Liver (tissue), 9 donors: Measurements from ENCODE around the gene ECHDC3. TPM values are rescaled to one million over a fixed set of nuclear protein-coding genes. Genes with fewer than 3 reads are reported as not detected.

Source experiments
- DNase-seq: peaks from one replicate; pipeline ENCODE4 v3.0.0-alpha.2; 2017; ENCODE audit warnings: low spot score
- H3K27ac ChIP-seq, 2 donors: one replicate each; pipeline ENCODE4 v1.7.0; 2013; ENCODE audit warnings: inconsistent platforms in 2 of 2, low read length in 2 of 2, control low read depth in 1 of 2, low read depth in 1 of 2, mild to moderate bottlenecking in 1 of 2
- H3K27me3 ChIP-seq, 4 donors: one replicate each; pipeline versions ENCODE4 v1.6.1 to v1.7.0; 2013; ENCODE audit warnings: low read length in 3 of 4, inconsistent platforms in 1 of 4, mild to moderate bottlenecking in 1 of 4, moderate library complexity in 1 of 4; ENCODE audit not compliant: control insufficient read depth in 4 of 4, insufficient read depth in 4 of 4
- H3K36me3 ChIP-seq, 4 donors: one replicate each; pipeline versions ENCODE4 v1.6.1 to v1.7.0; 2013; ENCODE audit warnings: low read length in 3 of 4, mild to moderate bottlenecking in 3 of 4, low read depth in 1 of 4, moderate library complexity in 1 of 4; ENCODE audit not compliant: control insufficient read depth in 4 of 4, insufficient read depth in 3 of 4
- H3K4me1 ChIP-seq, 4 donors: one replicate each; pipeline versions ENCODE4 v1.6.1 to v1.7.0; 2013; ENCODE audit warnings: low read length in 3 of 4, mild to moderate bottlenecking in 3 of 4, moderate library complexity in 1 of 4; ENCODE audit not compliant: control insufficient read depth in 4 of 4, insufficient read depth in 4 of 4
- H3K4me3 ChIP-seq, 3 donors: one replicate each; pipeline versions ENCODE4 v1.6.1 to v1.7.0; 2013; ENCODE audit warnings: low read length in 3 of 3, control low read depth in 1 of 3, low read depth in 1 of 3, mild to moderate bottlenecking in 1 of 3
- H3K9ac ChIP-seq, 2 donors: one replicate each; pipeline ENCODE4 v1.7.0; 2013; ENCODE audit warnings: low read length in 2 of 2, mild to moderate bottlenecking in 2 of 2, moderate library complexity in 2 of 2, control low read depth in 1 of 2, low read depth in 1 of 2
- H3K9me3 ChIP-seq, 4 donors: one replicate each; pipeline versions ENCODE4 v1.6.1 to v1.7.0; 2013; ENCODE audit warnings: low read length in 3 of 4; ENCODE audit not compliant: control insufficient read depth in 4 of 4
- ATF3 ChIP-seq: IDR thresholded peaks from 2 replicates; pipeline ENCODE4 v1.6.1; 2016; ENCODE audit warnings: antibody characterized with exemption
- CTCF ChIP-seq: fragments of 150-350 bp; IDR thresholded peaks from 2 replicates; pipeline ENCODE4 v1.5.1; 2017; ENCODE audit warnings: improper control_type of control experiment, low read depth, low read length; ENCODE audit not compliant: missing input control
- EGR1 ChIP-seq, 2 donors: IDR thresholded peaks; 2 replicates each; pipeline ENCODE4 v1.6.1; 2016 to 2018; ENCODE audit warnings: antibody characterized with exemption in 2 of 2, low read depth in 2 of 2
- FOXA1 ChIP-seq: IDR thresholded peaks from 2 replicates; pipeline ENCODE4 v1.6.1; 2016; ENCODE audit warnings: antibody characterized with exemption
- FOXA2 ChIP-seq: IDR thresholded peaks from 2 replicates; pipeline ENCODE4 v1.6.1; 2016; ENCODE audit warnings: antibody characterized with exemption
- GABPA ChIP-seq, 2 donors: IDR thresholded peaks in 1 of 2; conservative IDR thresholded peaks in 1 of 2; 2 replicates each; pipeline ENCODE4 v1.6.1; 2016; ENCODE audit warnings: antibody characterized with exemption in 2 of 2, mild to moderate bottlenecking in 1 of 2, moderate library complexity in 1 of 2
- HNF4A ChIP-seq, 2 donors: conservative IDR thresholded peaks; 2 replicates each; pipeline ENCODE4 v1.6.1; 2016; ENCODE audit warnings: antibody characterized with exemption in 2 of 2, mild to moderate bottlenecking in 2 of 2
- HNF4G ChIP-seq: IDR thresholded peaks from 2 replicates; pipeline ENCODE4 v1.6.1; 2016; ENCODE audit warnings: antibody characterized with exemption
- JUND ChIP-seq, 2 donors: IDR thresholded peaks; 2 replicates each; pipeline ENCODE4 v1.6.1; 2016; ENCODE audit warnings: antibody characterized with exemption in 2 of 2
- MAX ChIP-seq: IDR thresholded peaks from 2 replicates; pipeline ENCODE4 v1.6.1; 2016; ENCODE audit warnings: antibody characterized with exemption
- NR2F2 ChIP-seq: IDR thresholded peaks from 2 replicates; pipeline ENCODE4 v1.6.1; 2016; ENCODE audit warnings: antibody characterized with exemption
- RAD21 ChIP-seq, 2 donors: IDR thresholded peaks; 2 replicates each; pipeline ENCODE4 v1.6.1; 2016; ENCODE audit warnings: antibody characterized with exemption in 2 of 2, mild to moderate bottlenecking in 2 of 2
- REST ChIP-seq: IDR thresholded peaks from 2 replicates; pipeline ENCODE4 v1.6.1; 2016; ENCODE audit warnings: antibody characterized with exemption, mild to moderate bottlenecking
- RXRA ChIP-seq, 2 donors: IDR thresholded peaks; 2 replicates each; pipeline ENCODE4 v1.6.1; 2017 to 2018; ENCODE audit warnings: antibody characterized with exemption in 2 of 2, mild to moderate bottlenecking in 1 of 2
- SP1 ChIP-seq: IDR thresholded peaks from 2 replicates; pipeline ENCODE4 v1.6.1; 2018; ENCODE audit warnings: antibody characterized with exemption, mild to moderate bottlenecking
- TAF1 ChIP-seq: conservative IDR thresholded peaks from 2 replicates; pipeline ENCODE4 v1.6.1; 2016; ENCODE audit warnings: antibody characterized with exemption, mild to moderate bottlenecking
- YY1 ChIP-seq: IDR thresholded peaks from 2 replicates; pipeline ENCODE4 v1.6.1; 2016; ENCODE audit warnings: antibody characterized with exemption, mild to moderate bottlenecking
- ZBTB33 ChIP-seq: IDR thresholded peaks from 2 replicates; pipeline ENCODE4 v1.6.1; 2016; ENCODE audit warnings: antibody characterized with exemption
- WGBS: extraction: QIAGEN DNeasy Blood & Tissue Kit; methylation state at CpG from one replicate; pipeline ENCODE4 v1.1.7; 2013; 5-methylcytosine and 5-hydroxymethylcytosine counted together
- polyA plus RNA-seq, 2 donors: library from polyadenylated mRNA; stranded (reverse) in 1 of 2; unstranded in 1 of 2; fragments of 200-250 nt in 1 of 2; fragments of >200 nt in 1 of 2; fragmentation: Nextera tagmentation in 1 of 2; extraction: Ambion mirVana in 1 of 2; gene quantifications; one replicate each; pipeline versions ENCODE4 v1.2.1 to v1.2.3, GENCODE V29; 2013 to 2015
- total RNA-seq, 2 donors: library from RNA; depleted of rRNA; stranded (reverse); fragments of >200 nt; gene quantifications; one replicate each; pipeline ENCODE4 v1.2.3, GENCODE V29; 2014
- donor health status: healthy.
- donor health status: healthy.
- donor health status: healthy.
- donor health status: healthy.
- donor health status: healthy.

ECHDC3 gene
- total and polyA plus RNA-seq, 4 donors: 6.1 to 144 (median 97.3) TPM

- H3K9ac ChIP-seq: no peak overlapping the region
- H3K4me3 ChIP-seq: no peak overlapping the region
- 41% methylated on average over 14 of the region's 14 CpGs for WGBS
- DNase-seq: peak; percentile 63
- TF ChIP-seq FOXA1: no peak
- TF ChIP-seq TAF1: no peak
- peak; percentile 98 to 99 for TF ChIP-seq HNF4A (conservative IDR thresholded peaks at IDR 0.05)
- TF ChIP-seq JUND (IDR thresholded peaks at IDR 0.05): peak; percentile 65 to 87
- TF ChIP-seq RAD21 (IDR thresholded peaks at IDR 0.05): peak; percentile 44 to 71
- TF ChIP-seq HNF4G: peak; percentile 91
- TF ChIP-seq CTCF: no peak
- peak; percentile 66 for TF ChIP-seq FOXA2
- TF ChIP-seq REST: peak; percentile 70
- peak; percentile 83 for TF ChIP-seq ZBTB33
- TF ChIP-seq MAX: peak; percentile 97
- TF ChIP-seq GABPA (IDR thresholded peaks at IDR 0.05 in 1 of 2, conservative IDR thresholded peaks at IDR 0.05 in 1 of 2): no peak
- TF ChIP-seq RXRA (IDR thresholded peaks at IDR 0.05): peak; percentile 96 to 97
- peak; percentile 81 for TF ChIP-seq YY1
- TF ChIP-seq ATF3: peak; percentile 49
- TF ChIP-seq NR2F2: peak; percentile 86
- peak; percentile 93 for TF ChIP-seq SP1
- no peak for TF ChIP-seq EGR1 (IDR thresholded peaks at IDR 0.05; ENCODE audit: low read depth in 2 of 2)
- H3K36me3 ChIP-seq: no peaks in the 10 kb centered on the region
- H3K27ac ChIP-seq: peak overlapping the region; percentile 72 to 83
- peaks cover 0 to 26% (median 21%) of the 10 kb centered on the region in 4 donors for H3K4me1 ChIP-seq
- no peaks in the 10 kb centered on the region for H3K27me3 ChIP-seq
- no peaks in the 10 kb centered on the region for H3K9me3 ChIP-seq
Observed at GRCh38 chr10:11699550-11700097, 42.6 kb upstream of the ECHDC3 start.
